ENCODE data around the gene ZBED1. TPM values are rescaled to one million over a fixed set of nuclear protein-coding genes. Genes with fewer than 3 reads are reported as not detected.
"Not testable (repeated sequence)": the region's sequence is repeated elsewhere in the genome, so short reads cannot be mapped to it uniquely, and the experiment has no call there.

Gene ZBED1
- polyA plus RNA-seq, 1 donor (not counting 4 experiments of a cell fraction or from before 2014, with no cell fraction given), result 9.0 TPM

- H3K9me3 ChIP-seq (ENCODE audit: control insufficient read depth, low read depth, low read length), result peaks cover 3% of the 10 kb centered on the region
- H3K4me3 ChIP-seq (ENCODE audit: control insufficient read depth in 2 of 3, extremely low read depth in 1 of 3, insufficient read depth in 2 of 3, low read depth in 1 of 3, low read length in 3 of 3), result no peak overlapping the region
- FAIRE-seq (no peak), DNase-seq (ENCODE audit: low read depth, low spot score) (no peak)
- no peaks in the 10 kb centered on the region for H3K36me3 ChIP-seq (ENCODE audit: control insufficient read depth in 2 of 2, extremely low read depth in 1 of 2, insufficient read depth in 2 of 2, low read length in 2 of 2)
- no peaks in the 10 kb centered on the region for H3K4me1 ChIP-seq (ENCODE audit: control insufficient read depth, extremely low read depth, insufficient read depth, low read length)
- no peak overlapping the region for H3K27ac ChIP-seq (ENCODE audit: control insufficient read depth, insufficient read depth, low read length)
- dilution Hi-C loops (cut with MboI; ENCODE audit: extremely low pct_ligation_motif_present, low sequenced_read_pairs), result no loop called here
- no peaks in the 10 kb centered on the region for H3K79me2 ChIP-seq (ENCODE audit: control insufficient read depth, insufficient read depth, low read length)
- H4K20me1 ChIP-seq (ENCODE audit: control insufficient read depth, extremely low read depth, insufficient read depth, low read length), result no peaks in the 10 kb centered on the region
- no peak overlapping the region for H3K9ac ChIP-seq (ENCODE audit: control insufficient read depth, extremely low read depth, insufficient read depth, low read length)
- H3K9me1 ChIP-seq (ENCODE audit: control insufficient read depth, extremely low read depth, insufficient read depth, low read length), result no peaks in the 10 kb centered on the region
- TF ChIP-seq CTCF (optimal IDR thresholded peaks at IDR 0.05 in 1 of 3, IDR thresholded peaks at IDR 0.05 in 1 of 3, conservative IDR thresholded peaks at IDR 0.05 in 1 of 3; ENCODE audit: extremely low read depth in 1 of 3, insufficient read depth in 2 of 3, low read length in 3 of 3), result no peak
- no peak for TF ChIP-seq EZH2 (IDR thresholded peaks at IDR 0.05; ENCODE audit: low read length)
- no peaks in the 10 kb centered on the region for H3K27me3 ChIP-seq (ENCODE audit: control insufficient read depth, extremely low read depth, insufficient read depth, low read length)
- no peak overlapping the region for H3K4me2 ChIP-seq (ENCODE audit: control insufficient read depth, extremely low read depth, insufficient read depth, low read depth, low read length)
- H2AFZ ChIP-seq (ENCODE audit: control insufficient read depth, low read length), result no peak overlapping the region
These were observed 19.8 kb upstream of the ZBED1 start for GRCh38 chrX:2520539-2520938.

DNA sequence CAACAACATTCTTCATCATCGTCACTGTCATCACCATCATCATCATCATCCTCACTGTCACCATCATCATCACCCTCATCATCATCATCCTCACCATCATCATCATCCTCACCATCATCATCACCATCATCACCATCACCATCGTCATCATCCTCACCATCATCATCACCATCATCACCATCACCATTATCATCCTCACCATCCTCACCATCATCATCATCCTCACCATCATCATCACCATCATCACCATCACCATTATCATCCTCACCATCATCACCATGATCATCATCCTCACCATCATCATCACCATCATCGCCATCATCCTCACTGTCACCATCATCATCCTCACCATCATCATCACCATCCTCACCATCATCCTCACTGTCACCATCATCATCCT is 18.9 kb upstream of the ZBED1 start:
- H3K79me2 ChIP-seq (ENCODE audit: control insufficient read depth, insufficient read depth, low read length); H3K27me3 ChIP-seq (ENCODE audit: control insufficient read depth, extremely low read depth, insufficient read depth, low read length); H3K4me2 ChIP-seq (ENCODE audit: control insufficient read depth, extremely low read depth, insufficient read depth, low read depth, low read length); H3K4me3 ChIP-seq (ENCODE audit: control insufficient read depth in 2 of 3, extremely low read depth in 1 of 3, insufficient read depth in 2 of 3, low read depth in 1 of 3, low read length in 3 of 3); H3K4me1 ChIP-seq (ENCODE audit: control insufficient read depth, extremely low read depth, insufficient read depth, low read length); H3K36me3 ChIP-seq (ENCODE audit: control insufficient read depth in 2 of 2, extremely low read depth in 1 of 2, insufficient read depth in 2 of 2, low read length in 2 of 2); H3K9ac ChIP-seq (ENCODE audit: control insufficient read depth, extremely low read depth, insufficient read depth, low read length); H4K20me1 ChIP-seq (ENCODE audit: control insufficient read depth, extremely low read depth, insufficient read depth, low read length); H3K27ac ChIP-seq (ENCODE audit: control insufficient read depth, insufficient read depth, low read length); dilution Hi-C loops (cut with MboI; ENCODE audit: extremely low pct_ligation_motif_present, low sequenced_read_pairs); H3K9me1 ChIP-seq (ENCODE audit: control insufficient read depth, extremely low read depth, insufficient read depth, low read length); H2AFZ ChIP-seq (ENCODE audit: control insufficient read depth, low read length); FAIRE-seq; H3K9me3 ChIP-seq (ENCODE audit: control insufficient read depth, low read depth, low read length); DNase-seq (ENCODE audit: low read depth, low spot score): not testable (repeated sequence)

- Histone ChIP-seq H2AFZ (ENCODE audit: control insufficient read depth, low read length) (no peak overlapping the region), H3K4me2 (ENCODE audit: control insufficient read depth, extremely low read depth, insufficient read depth, low read depth, low read length) (no peak overlapping the region), H3K79me2 (ENCODE audit: control insufficient read depth, insufficient read depth, low read length) (no peaks in the 10 kb centered on the region), H3K9me1 (ENCODE audit: control insufficient read depth, extremely low read depth, insufficient read depth, low read length) (no peaks in the 10 kb centered on the region), H3K4me1 (ENCODE audit: control insufficient read depth, extremely low read depth, insufficient read depth, low read length) (no peaks in the 10 kb centered on the region), H3K9ac (ENCODE audit: control insufficient read depth, extremely low read depth, insufficient read depth, low read length) (no peak overlapping the region), H3K27ac (ENCODE audit: control insufficient read depth, insufficient read depth, low read length) (no peak overlapping the region), H3K4me3 (ENCODE audit: control insufficient read depth in 2 of 3, extremely low read depth in 1 of 3, insufficient read depth in 2 of 3, low read depth in 1 of 3, low read length in 3 of 3) (no peak overlapping the region), H4K20me1 (ENCODE audit: control insufficient read depth, extremely low read depth, insufficient read depth, low read length) (no peaks in the 10 kb centered on the region), H3K36me3 (ENCODE audit: control insufficient read depth in 2 of 2, extremely low read depth in 1 of 2, insufficient read depth in 2 of 2, low read length in 2 of 2) (no peaks in the 10 kb centered on the region), H3K27me3 (ENCODE audit: control insufficient read depth, extremely low read depth, insufficient read depth, low read length) (no peaks in the 10 kb centered on the region), H3K9me3 (ENCODE audit: control insufficient read depth, low read depth, low read length) (peaks cover 3% of the 10 kb centered on the region)
- FAIRE-seq, result no peak
- dilution Hi-C loops (cut with MboI; ENCODE audit: extremely low pct_ligation_motif_present, low sequenced_read_pairs), result no loop called here
- no peak for DNase-seq (ENCODE audit: low read depth, low spot score)
- no peak for TF ChIP-seq EZH2 (IDR thresholded peaks at IDR 0.05; ENCODE audit: low read length)
- no peak for TF ChIP-seq CTCF (optimal IDR thresholded peaks at IDR 0.05 in 1 of 3, IDR thresholded peaks at IDR 0.05 in 1 of 3, conservative IDR thresholded peaks at IDR 0.05 in 1 of 3; ENCODE audit: extremely low read depth in 1 of 3, insufficient read depth in 2 of 3, low read length in 3 of 3)
These were observed 16.3 kb upstream of the ZBED1 start for GRCh38 chrX:2517055-2517454.

Data from keratinocyte (primary cell).